HEK293T (cell line): Measurements from ENCODE around the gene CD244.

ENCODE experiments used
- CTCF ChIA-PET: fragments of 350-600 bp; formaldehyde crosslinking; extraction: SDS; loops from one replicate; lab custom pipeline; 2021; ENCODE audit warnings: antibody characterized with exemption, inconsistent platforms; lab: Yijun Ruan, JAX
- POLR2A ChIA-PET: fragments of 350-600 bp; formaldehyde crosslinking; extraction: SDS; loops from one replicate; lab custom pipeline; 2020; ENCODE audit warnings: antibody characterized with exemption, inconsistent platforms; lab: Yijun Ruan, JAX
- DNase-seq: peaks from one replicate; pipeline ENCODE4 v3.0.0; 2012; ENCODE audit warnings: mixed read lengths; ENCODE audit errors: extremely low spot score
- ARNT ChIP-seq: fragments of 450-650 bp; IDR thresholded peaks from 2 replicates; pipeline ENCODE4 v1.6.1; 2017; ENCODE audit warnings: mild to moderate bottlenecking
- BHLHE40 ChIP-seq: fragments of 450-650 bp; IDR thresholded peaks from 2 replicates; pipeline ENCODE4 v1.6.1; 2016; ENCODE audit warnings: mild to moderate bottlenecking, moderate library complexity, borderline replicate concordance
- CTBP1 ChIP-seq: fragments of 450-650 bp; IDR thresholded peaks from 2 replicates; pipeline ENCODE4 v1.6.1; 2016; ENCODE audit warnings: borderline replicate concordance
- ELF4 ChIP-seq: fragments of 450-650 bp; IDR thresholded peaks from 2 replicates; pipeline ENCODE4 v1.6.1; 2017; ENCODE audit warnings: antibody characterized with exemption
- FOXA1 ChIP-seq: fragments of 450-650 bp; IDR thresholded peaks from 2 replicates; pipeline ENCODE4 v1.6.1; 2016; ENCODE audit warnings: mild to moderate bottlenecking
- FOXK2 ChIP-seq: fragments of 450-650 bp; IDR thresholded peaks from 2 replicates; pipeline ENCODE4 v1.6.1; 2016; ENCODE audit warnings: mild to moderate bottlenecking
- FOXM1 ChIP-seq: fragments of 450-650 bp; IDR thresholded peaks from 2 replicates; pipeline ENCODE4 v1.6.1; 2017; ENCODE audit warnings: mild to moderate bottlenecking, borderline replicate concordance
- HDGF ChIP-seq: fragments of 450-650 bp; IDR thresholded peaks from 2 replicates; pipeline ENCODE4 v1.6.1; 2017; ENCODE audit warnings: antibody characterized with exemption, borderline replicate concordance
- L3MBTL2 ChIP-seq: fragments of 450-650 bp; conservative IDR thresholded peaks from 2 replicates; pipeline ENCODE4 v1.6.1; 2016; ENCODE audit warnings: mild to moderate bottlenecking
- LEF1 ChIP-seq: fragments of 450-650 bp; IDR thresholded peaks from 2 replicates; pipeline ENCODE4 v1.6.1; 2017; ENCODE audit warnings: mild to moderate bottlenecking, borderline replicate concordance
- NFRKB ChIP-seq: fragments of 450-650 bp; IDR thresholded peaks from 2 replicates; pipeline ENCODE4 v1.6.1; 2016; ENCODE audit warnings: mild to moderate bottlenecking, moderate library complexity
- PKNOX1 ChIP-seq: fragments of 450-650 bp; IDR thresholded peaks from 2 replicates; pipeline ENCODE4 v1.6.1; 2016
- SP1 ChIP-seq: fragments of 450-650 bp; IDR thresholded peaks from 2 replicates; pipeline ENCODE4 v1.6.1; 2017
- SUZ12 ChIP-seq: fragments of 450-650 bp; IDR thresholded peaks from 2 replicates; pipeline ENCODE4 v1.6.1; 2016; ENCODE audit warnings: mild to moderate bottlenecking
- TARDBP ChIP-seq: fragments of 450-650 bp; IDR thresholded peaks from 2 replicates; pipeline ENCODE4 v1.6.1; 2016
- ZNF384 ChIP-seq: fragments of 450-650 bp; IDR thresholded peaks from 2 replicates; pipeline ENCODE4 v1.6.1; 2016

Gene CD244

GRCh38 chr1:160866001-160866694 lies 3.5 kb upstream of the CD244 start:
- ChIA-PET CTCF (no interaction called here), POLR2A (no interaction called here)
- no peak for DNase-seq
- TF ChIP-seq SUZ12 (no peak), TARDBP (no peak), L3MBTL2 (no peak), FOXM1 (no peak), SP1 (no peak), HDGF (no peak), CTBP1 (no peak), ARNT (no peak), BHLHE40 (no peak), ELF4 (no peak), FOXA1 (no peak), LEF1 (no peak), NFRKB (no peak), PKNOX1 (no peak), ZNF384 (no peak), FOXK2 (no peak)

- ChIA-PET POLR2A (interaction anchor here (0.7 kb wide), 1 partner anchor 11 kb away, joined by 3 read pairs; no protein-coding TSS in a partner anchor), CTCF (no interaction called here)
- TF ChIP-seq ZNF384 (no peak), CTBP1 (no peak), TARDBP (no peak), ELF4 (no peak), BHLHE40 (no peak), HDGF (no peak), L3MBTL2 (no peak), ARNT (no peak), PKNOX1 (no peak), NFRKB (no peak), LEF1 (no peak)
- DNase-seq, result no peak
Observed at GRCh38 chr1:160865337-160865736, 2.6 kb upstream of the CD244 start.

GRCh38 chr1:160864173-160864572 lies 1.5 kb upstream of the CD244 start:
- POLR2A ChIA-PET, result no interaction called here
- TF ChIP-seq FOXA1 (no peak), SUZ12 (no peak), TARDBP (no peak), FOXK2 (no peak), ARNT (no peak), BHLHE40 (no peak), SP1 (no peak), HDGF (no peak), L3MBTL2 (no peak), LEF1 (no peak), FOXM1 (no peak), ELF4 (no peak), CTBP1 (no peak), PKNOX1 (no peak), NFRKB (no peak)
- DNase-seq, result no peak
- CTCF ChIA-PET, result no interaction called here

GRCh38 chr1:160863774-160864131 lies 1.1 kb upstream of the CD244 start:
- DNase-seq, result no peak
- ChIA-PET CTCF (interaction anchor here (0.7 kb wide), 1 partner anchor 820 kb away, joined by 3 read pairs; no protein-coding TSS in a partner anchor), POLR2A (no interaction called here)
- TF ChIP-seq HDGF (no peak), L3MBTL2 (no peak), TARDBP (no peak), ARNT (no peak), SP1 (no peak), FOXM1 (no peak), FOXA1 (no peak), ZNF384 (no peak), BHLHE40 (no peak), LEF1 (no peak), SUZ12 (no peak), CTBP1 (no peak), FOXK2 (no peak), ELF4 (no peak), PKNOX1 (no peak), NFRKB (no peak)

GRCh38 chr1:160863061-160863773 lies 530 bp upstream of the CD244 start:
- POLR2A ChIA-PET, result no interaction called here
- no peak for DNase-seq
- CTCF ChIA-PET, result interaction anchor here (0.7 kb wide), 1 partner anchor 821 kb away, joined by 3 read pairs; no protein-coding TSS in a partner anchor
- TF ChIP-seq SUZ12 (no peak), FOXK2 (no peak), HDGF (no peak), ZNF384 (no peak)
